ENCODE measurements around the gene NAXE.
A peak's percentile ranks its signal among the peaks of the same experiment; 100 is the strongest.
"Not testable (repeated sequence)": the region's sequence is repeated elsewhere in the genome, so short reads cannot be mapped to it uniquely, and the experiment has no call there.

The NAXE gene

GRCh38 chr1:156571919-156572662 lies 19.5 kb upstream of the NAXE start, which contains the start of gene IQGAP3:
Gene IQGAP3, minus strand, starts transcription at chr1:156572565. Its CDS starts 36 bp downstream, at chr1:156572529.
- DNase-seq, result peak; percentile 69

DNA sequence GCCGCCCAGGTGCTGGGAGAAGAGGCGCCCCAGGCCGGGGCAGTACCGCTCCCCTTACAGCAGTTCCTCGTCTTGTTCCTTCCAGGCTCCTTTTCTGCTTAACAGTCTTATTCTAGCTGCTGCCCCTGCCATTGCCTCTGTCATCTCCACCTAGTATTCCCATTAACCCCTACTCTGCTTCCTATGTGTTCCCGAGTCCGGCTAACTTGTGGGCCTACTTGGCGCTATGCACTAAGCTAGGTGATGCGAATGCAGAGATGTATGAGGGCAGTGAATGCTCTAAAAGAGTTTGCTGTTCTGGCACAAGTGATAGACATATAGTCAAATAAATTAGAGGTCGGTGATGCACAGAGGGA lies 18.9 kb upstream of the NAXE start:
- no peak for DNase-seq

GRCh38 chr1:156574039-156574633 lies 17.4 kb upstream of the NAXE start:
- DNase-seq, result no peak

- DNase-seq, result no peak
Measured at GRCh38 chr1:156577550-156577949, 14.0 kb upstream of the NAXE start.

- no peak for DNase-seq
Measured at GRCh38 chr1:156578055-156578454, 13.5 kb upstream of the NAXE start.

DNA sequence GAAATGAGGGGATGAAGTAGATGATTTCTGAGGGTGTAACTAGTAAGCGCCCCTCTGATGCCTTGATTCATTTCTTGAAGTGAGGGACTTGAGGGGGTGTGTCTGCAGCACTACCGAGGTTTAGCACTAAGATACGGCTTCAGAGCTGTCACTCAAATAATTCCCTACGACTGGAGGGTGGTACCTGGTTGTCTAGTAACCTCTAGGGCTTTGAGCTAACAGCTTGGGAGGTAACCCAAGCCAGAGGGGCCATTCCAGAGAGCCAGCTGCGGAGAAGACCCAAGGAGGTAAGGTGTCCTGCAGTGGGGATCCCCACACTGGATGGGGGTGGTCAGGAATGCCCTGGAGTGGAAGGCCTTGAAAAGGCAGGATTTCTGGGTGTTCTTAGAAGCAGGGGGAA lies 12.1 kb upstream of the NAXE start, which contains the start of gene TTC24:
TSS of gene TTC24 (plus strand) at position 252 of the 400 bp plus-strand sequence. CDS start 1,642 bp downstream, outside the sequence.
- DNase-seq, result no peak

- no peak for DNase-seq
Measured at GRCh38 chr1:156581661-156582387, 9.8 kb upstream of the NAXE start.

- no peak for DNase-seq
Measured at GRCh38 chr1:156582388-156583017, 9.1 kb upstream of the NAXE start.

- peak; percentile 59 for DNase-seq
Measured at GRCh38 chr1:156583821-156584622, 7.6 kb upstream of the NAXE start.

GRCh38 chr1:156584813-156585212 lies 6.8 kb upstream of the NAXE start:
- no peak for DNase-seq

- DNase-seq, result no peak
Measured at GRCh38 chr1:156586323-156586722, 5.3 kb upstream of the NAXE start.

DNA sequence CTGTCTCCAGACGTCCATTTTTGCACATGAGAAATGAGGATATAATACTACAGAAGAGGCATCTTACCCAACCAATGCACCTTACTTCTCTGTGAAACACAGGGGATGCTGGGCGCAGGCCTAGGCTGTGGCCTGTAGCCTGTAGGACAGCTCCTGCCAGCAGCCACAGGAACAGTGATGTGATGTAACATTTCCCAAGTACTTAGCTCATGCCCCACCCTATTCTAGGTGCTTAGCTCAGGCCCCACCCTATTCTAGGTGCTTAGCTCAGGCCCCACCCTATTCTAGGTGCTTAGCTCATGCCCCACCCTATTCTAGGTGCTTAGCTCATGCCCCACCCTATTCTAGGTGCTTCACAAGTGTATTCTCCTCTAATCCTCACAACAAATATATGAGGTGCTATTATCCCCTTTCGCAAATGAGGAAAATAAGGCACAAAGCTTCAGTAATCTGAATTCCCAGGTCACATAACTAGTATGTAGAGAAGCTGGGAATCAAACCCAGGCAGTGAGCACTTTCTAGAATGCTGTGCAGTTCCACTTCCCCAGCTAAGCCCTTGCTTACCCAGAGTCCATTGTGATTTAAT lies 4.6 kb upstream of the NAXE start:
- no peak for DNase-seq

- not testable (repeated sequence) for DNase-seq
Measured at GRCh38 chr1:156587927-156588326, 3.6 kb upstream of the NAXE start.

- no peak for DNase-seq
Measured at GRCh38 chr1:156589546-156589945, 2.0 kb upstream of the NAXE start.

DNA sequence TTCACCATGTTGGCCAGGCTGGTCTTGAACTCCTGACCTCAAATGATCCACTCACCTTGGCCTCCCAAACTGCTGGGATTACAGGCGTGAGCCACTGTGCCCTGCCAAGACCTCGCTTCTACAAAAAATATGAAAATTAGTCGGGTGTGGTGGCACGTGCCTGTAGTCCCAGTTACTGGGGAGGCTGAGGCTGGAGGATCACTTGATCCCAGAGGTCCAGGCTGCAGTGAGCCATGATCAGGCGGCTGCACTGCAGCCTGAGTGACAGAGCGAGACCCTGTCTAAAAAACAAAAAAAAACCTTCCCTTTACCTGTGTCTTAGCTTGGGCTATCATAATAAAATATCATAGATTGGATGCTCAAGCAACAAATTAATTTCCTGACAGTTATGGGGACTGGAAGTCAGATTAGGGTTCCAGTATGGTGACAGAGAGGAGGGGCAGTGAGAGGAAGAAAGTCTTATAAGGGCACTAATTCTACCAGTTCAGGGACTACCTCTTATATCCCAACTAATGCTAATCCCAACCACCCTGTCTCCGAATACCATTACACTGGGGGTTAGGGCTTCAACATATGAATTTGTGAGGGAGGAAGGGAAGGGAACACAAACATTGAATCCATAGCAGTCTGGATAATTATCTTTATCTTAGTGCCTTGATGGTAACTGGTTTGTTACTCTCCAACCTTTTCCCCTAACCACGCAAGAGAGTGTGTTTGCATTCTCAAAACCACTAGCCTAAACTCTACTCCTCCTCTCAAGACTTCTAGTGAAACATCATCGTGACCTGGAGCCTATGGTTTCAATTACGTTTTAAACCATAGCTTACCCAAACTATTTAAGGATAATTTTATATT lies 1.0 kb upstream of the NAXE start:
- no peak for DNase-seq

GRCh38 chr1:156591181-156591431 lies 470 bp upstream of the NAXE start:
- no peak for DNase-seq

DNA sequence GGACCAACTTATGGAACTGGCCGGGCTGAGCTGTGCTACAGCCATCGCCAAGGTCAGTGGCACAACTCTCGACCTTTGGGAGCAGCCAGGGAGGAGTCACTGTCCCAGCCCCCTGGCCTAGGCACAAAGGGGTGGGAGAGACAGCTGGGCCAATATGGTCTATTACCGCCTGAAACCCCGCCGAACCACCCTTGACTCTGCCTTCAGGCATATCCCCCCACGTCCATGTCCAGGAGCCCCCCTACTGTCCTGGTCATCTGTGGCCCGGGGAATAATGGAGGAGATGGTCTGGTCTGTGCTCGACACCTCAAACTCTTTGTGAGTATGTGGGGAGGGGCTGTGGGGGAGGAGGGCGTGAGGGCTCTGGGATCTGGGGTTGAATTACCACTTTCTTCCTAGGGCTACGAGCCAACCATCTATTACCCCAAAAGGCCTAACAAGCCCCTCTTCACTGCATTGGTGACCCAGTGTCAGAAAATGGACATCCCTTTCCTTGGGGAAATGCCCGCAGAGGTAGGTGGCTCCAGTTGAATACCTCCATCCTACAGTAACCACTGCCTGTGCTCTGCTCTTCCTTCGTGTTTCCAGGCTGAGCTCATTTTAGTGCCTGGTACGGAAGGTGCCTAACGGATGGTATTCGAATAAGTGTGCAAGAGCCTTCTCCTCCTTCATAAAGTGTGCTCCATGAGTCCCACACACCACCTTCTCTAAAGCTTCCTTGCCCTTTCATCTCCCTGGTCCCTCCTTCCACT lies 758 bp downstream of the NAXE start:
- DNase-seq, result no peak

DNA sequence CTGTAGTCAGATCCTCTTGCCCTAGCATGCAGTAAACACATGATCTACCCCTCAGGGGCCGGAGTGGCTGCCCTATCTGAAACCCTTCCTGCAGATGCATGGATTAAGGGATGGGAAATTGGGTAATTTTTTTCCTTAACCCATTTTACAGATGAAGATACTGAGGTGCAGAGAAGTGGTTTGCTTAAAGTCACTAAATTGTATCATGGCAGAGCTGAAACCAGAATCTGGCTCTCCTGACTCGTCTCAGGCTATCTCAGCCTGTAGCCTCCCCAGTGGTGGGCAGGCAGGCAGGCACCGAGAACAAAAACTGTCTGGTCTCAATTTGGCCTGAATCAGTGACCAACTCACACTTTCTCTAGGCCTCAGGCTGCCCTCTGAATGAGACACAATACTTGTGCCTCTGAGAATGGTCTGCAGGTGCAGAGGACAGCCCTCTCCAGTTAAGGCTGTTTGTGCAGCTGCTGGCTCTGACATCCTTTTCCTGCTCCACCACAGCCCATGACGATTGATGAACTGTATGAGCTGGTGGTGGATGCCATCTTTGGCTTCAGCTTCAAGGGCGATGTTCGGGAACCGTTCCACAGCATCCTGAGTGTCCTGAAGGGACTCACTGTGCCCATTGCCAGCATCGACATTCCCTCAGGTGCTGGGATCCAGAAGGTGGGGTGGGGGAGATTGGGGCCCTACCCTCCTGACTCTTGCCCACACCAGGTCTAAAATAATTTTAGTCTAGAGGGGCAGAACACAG lies 1.5 kb downstream of the NAXE start:
- DNase-seq, result no peak

DNA sequence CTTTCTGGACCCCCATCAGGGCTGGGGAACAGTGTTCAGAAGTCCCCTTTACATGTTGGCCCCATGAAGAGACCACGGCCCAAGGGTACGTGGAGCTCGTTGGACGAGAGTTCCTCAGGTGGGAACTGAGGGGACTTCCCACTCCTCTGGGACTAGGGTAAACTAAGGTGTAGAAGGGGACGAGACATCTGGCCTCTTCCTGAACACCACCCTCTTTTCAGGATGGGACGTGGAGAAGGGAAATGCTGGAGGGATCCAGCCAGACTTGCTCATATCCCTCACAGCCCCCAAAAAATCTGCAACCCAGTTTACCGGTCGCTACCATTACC lies 2.0 kb downstream of the NAXE start:
- DNase-seq, result no peak

GRCh38 chr1:156594190-156594589 lies 2.6 kb downstream of the NAXE start:
- DNase-seq, result no peak
